Colonic mucosa (tissue), 4 donors: ENCODE data around the gene RALA. TPM values are rescaled to one million over a fixed set of nuclear protein-coding genes. Genes with fewer than 3 reads are reported as not detected.
A peak's percentile ranks its signal among the peaks of the same experiment; 100 is the strongest.

Experiments used
- DNase-seq: peaks from one replicate; pipeline ENCODE4 v3.0.0-alpha.2; 2020
- H3K27ac ChIP-seq: fragments of 200-600 bp; one replicate; pipeline ENCODE4 v1.8.0; 2021
- H3K27me3 ChIP-seq: fragments of 200-600 bp; one replicate; pipeline ENCODE4 v1.8.0; 2021
- H3K36me3 ChIP-seq: fragments of 200-600 bp; one replicate; pipeline ENCODE4 v1.8.0; 2021
- H3K4me1 ChIP-seq: fragments of 200-600 bp; one replicate; pipeline ENCODE4 v1.8.0; 2021; ENCODE audit warnings: mild to moderate bottlenecking
- H3K4me3 ChIP-seq: fragments of 200-600 bp; one replicate; pipeline ENCODE4 v1.8.0; 2021
- H3K9ac ChIP-seq, 2 donors: one replicate each; pipeline ENCODE4 v1.7.0; 2013; ENCODE audit warnings: control low read depth in 2 of 2, low read depth in 2 of 2, low read length in 2 of 2
- H3K9me3 ChIP-seq: fragments of 200-600 bp; one replicate; pipeline ENCODE4 v1.8.0; 2021
- CTCF ChIP-seq: fragments of 200-600 bp; IDR thresholded peaks from one replicate; pipeline ENCODE4 v1.8.0; 2022; ENCODE audit warnings: antibody characterized with exemption, mild to moderate bottlenecking
- intact Hi-C: fragments of 100-400 bp; cut with DNase I; formaldehyde crosslinking; loops from one replicate; pipeline ENCODE4 v1.14.1; 2022
- total RNA-seq, 2 donors: library from RNA; stranded (reverse); fragmentation: NEBNext Ultra II Directional in 1 of 2; extraction: Animal tissue kit (Norgen Biotek cat#: 25700) in 1 of 2; gene quantifications; one replicate each; pipeline ENCODE4 v1.2.1, GENCODE V29; 2021
- donor health status: healthy.
- donor health status: DM: no; HTN: no; CAD: no.
- donor health status: DM: no; HTN: no; CAD: no.

RALA gene
- total RNA-seq, 2 donors from 2014 or later = 47.8 to 55.6 TPM

- no peaks in the 10 kb centered on the region for H3K9me3 ChIP-seq
- intact Hi-C loops = no loop called here
- no peaks in the 10 kb centered on the region for H3K27me3 ChIP-seq
- no peak for DNase-seq
- no peaks in the 10 kb centered on the region for H3K4me1 ChIP-seq
- H3K9ac ChIP-seq = no peak overlapping the region
- no peak overlapping the region for H3K27ac ChIP-seq
- no peak for TF ChIP-seq CTCF
- H3K4me3 ChIP-seq = no peak overlapping the region
- no peaks in the 10 kb centered on the region for H3K36me3 ChIP-seq
Observed at GRCh38 chr7:39712751-39713150, 89.4 kb downstream of the RALA start.

GRCh38 chr7:39714447-39715091, 91.2 kb downstream of the RALA start:
- H3K4me1 ChIP-seq = peaks cover 3% of the 10 kb centered on the region
- H3K27me3 ChIP-seq = no peaks in the 10 kb centered on the region
- intact Hi-C loops = no loop called here
- H3K9me3 ChIP-seq = no peaks in the 10 kb centered on the region
- TF ChIP-seq CTCF = no peak
- no peak for DNase-seq
- H3K36me3 ChIP-seq = no peaks in the 10 kb centered on the region
- no peak overlapping the region for H3K9ac ChIP-seq
- no peak overlapping the region for H3K4me3 ChIP-seq
- no peak overlapping the region for H3K27ac ChIP-seq

GRCh38 chr7:39720586-39720985, 97.2 kb downstream of the RALA start:
- H3K9ac ChIP-seq = peak overlapping the region in 1 of 2 donors; percentile 7
- H3K27ac ChIP-seq = peak overlapping the region; percentile 68
- no peaks in the 10 kb centered on the region for H3K9me3 ChIP-seq
- peak; percentile 86 for DNase-seq
- H3K27me3 ChIP-seq = no peaks in the 10 kb centered on the region
- intact Hi-C loops = no loop called here
- H3K36me3 ChIP-seq = no peaks in the 10 kb centered on the region
- H3K4me1 ChIP-seq = peaks cover 5% of the 10 kb centered on the region
- TF ChIP-seq CTCF = no peak
- no peak overlapping the region for H3K4me3 ChIP-seq

- Histone ChIP-seq H3K9me3 (no peaks in the 10 kb centered on the region), H3K4me1 (peaks cover 5% of the 10 kb centered on the region), H3K4me3 (no peak overlapping the region), H3K27ac (peak overlapping the region; percentile 38), H3K27me3 (no peaks in the 10 kb centered on the region), H3K36me3 (no peaks in the 10 kb centered on the region), H3K9ac (peak overlapping the region in 1 of 2 donors; percentile 46)
- intact Hi-C loops = no loop called here
- no peak for TF ChIP-seq CTCF
- DNase-seq = no peak
Observed at GRCh38 chr7:39721345-39721744, 98.0 kb downstream of the RALA start.

GRCh38 chr7:39721919-39722597, 98.7 kb downstream of the RALA start:
- H3K9me3 ChIP-seq = no peaks in the 10 kb centered on the region
- H3K9ac ChIP-seq = no peak overlapping the region
- H3K4me3 ChIP-seq = no peak overlapping the region
- DNase-seq = no peak
- no peaks in the 10 kb centered on the region for H3K36me3 ChIP-seq
- no peaks in the 10 kb centered on the region for H3K27me3 ChIP-seq
- peaks cover 5% of the 10 kb centered on the region for H3K4me1 ChIP-seq
- intact Hi-C loops = no loop called here
- H3K27ac ChIP-seq = peak overlapping the region; percentile 38
- no peak for TF ChIP-seq CTCF
